DND-41 (cell line): Measurements from ENCODE around the gene ARL13B.

ENCODE experiments used
- CTCF ChIP-seq: IDR thresholded peaks from 2 replicates; pipeline ENCODE4 v1.5.1; 2012; ENCODE audit warnings: borderline replicate concordance, low read length, moderate library complexity, mild to moderate bottlenecking; ENCODE audit not compliant: poor library complexity, severe bottlenecking; ENCODE audit errors: extremely low read depth
- EZH2 ChIP-seq: IDR thresholded peaks from 3 replicates; pipeline ENCODE4 v1.6.1; 2012; ENCODE audit warnings: borderline replicate concordance, low read depth, mild to moderate bottlenecking, moderate library complexity, low read length, inconsistent platforms; ENCODE audit not compliant: severe bottlenecking

- TF ChIP-seq CTCF: no peak
- TF ChIP-seq EZH2: no peak
Observed at GRCh38 chr3:94065122-94065521, 85.2 kb downstream of the ARL13B start.
